SH-SY5Y (cell line): ENCODE data around the gene SOS2.

Experiments
- GATA2 ChIP-seq: IDR thresholded peaks from 2 replicates; pipeline ENCODE4 v1.6.1; 2011; ENCODE audit warnings: mild to moderate bottlenecking, low read depth, low read length
- GATA3 ChIP-seq: IDR thresholded peaks from 2 replicates; pipeline ENCODE4 v1.6.1; 2011; ENCODE audit warnings: low read depth, mild to moderate bottlenecking, low read length, moderate library complexity

SOS2 gene

DNA sequence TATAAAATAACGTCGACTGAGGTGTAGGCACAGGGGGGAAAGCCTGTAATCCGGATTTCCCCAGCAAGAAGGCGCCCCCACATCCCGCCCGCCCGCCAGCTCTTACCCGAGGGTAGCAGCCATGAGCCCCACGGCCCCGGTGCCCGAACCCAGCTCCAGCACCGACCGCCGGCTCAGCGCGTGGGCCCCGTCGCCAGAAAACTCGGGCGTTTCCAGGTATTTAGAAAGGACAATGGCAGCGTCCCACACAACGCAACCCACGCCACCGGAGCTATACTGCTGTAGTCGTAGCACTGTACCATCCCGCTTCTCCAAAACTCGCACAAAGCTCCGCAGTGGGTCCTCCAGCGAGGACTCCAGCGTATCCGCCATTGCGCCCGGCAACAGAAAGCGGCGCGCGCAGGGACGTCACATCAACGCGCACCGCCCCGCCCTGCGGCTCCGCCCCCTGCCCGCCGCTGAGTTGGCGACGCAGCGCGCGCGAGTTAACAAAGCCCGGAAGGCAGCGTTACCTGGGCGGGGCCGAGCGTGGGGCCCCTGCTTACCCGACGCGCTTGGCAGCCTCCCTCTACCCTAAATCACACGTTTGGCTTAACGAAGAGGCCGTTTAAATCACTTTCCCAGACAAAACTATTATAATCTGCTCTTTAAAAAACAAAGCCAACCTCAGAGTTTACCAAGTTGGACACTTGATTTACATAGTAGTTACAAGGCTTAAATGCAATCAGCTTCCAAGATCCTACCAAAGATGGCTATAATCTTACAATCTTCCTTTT is 115.0 kb downstream of the SOS2 start, which contains the start of gene VCPKMT:
Gene VCPKMT, minus strand, starts transcription at position 392 of the 776 bp plus-strand sequence. Its CDS starts 20 bp downstream, at position 372.
- TF ChIP-seq GATA2: no peak; the same call in 1 of the 2 replicates
- TF ChIP-seq GATA3: no peak

DNA sequence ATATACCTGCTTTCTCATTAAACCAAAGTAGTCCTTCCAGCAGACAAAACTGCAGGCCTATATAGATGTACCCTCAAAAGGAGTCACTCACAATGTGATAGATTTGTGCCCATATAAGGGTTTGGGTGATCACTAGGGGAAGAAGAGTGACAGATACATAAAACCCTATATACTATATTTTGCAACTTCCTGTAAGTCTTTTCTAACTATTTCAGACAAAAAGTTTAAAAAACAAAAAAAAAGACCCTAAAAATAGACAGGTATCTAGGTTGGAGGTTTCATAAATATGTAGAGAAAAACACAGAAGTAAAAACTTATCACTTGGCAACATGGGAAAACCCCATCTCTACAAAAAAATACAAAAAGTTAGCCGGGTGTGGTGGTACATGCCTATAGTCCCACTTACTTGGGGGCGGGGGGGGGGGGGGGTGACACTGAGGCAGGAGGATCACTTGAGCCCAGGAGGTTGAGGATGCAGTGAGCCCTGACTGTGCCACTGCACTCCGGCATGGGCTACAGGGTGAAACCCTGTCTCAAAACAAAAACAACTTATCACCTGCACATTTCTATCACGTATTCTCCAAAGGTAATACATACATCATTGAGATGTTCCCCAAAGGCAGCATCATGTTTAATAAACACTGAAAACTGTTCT is 117.9 kb downstream of the SOS2 start:
- TF ChIP-seq GATA3 (no peak), GATA2 (no peak)

DNA sequence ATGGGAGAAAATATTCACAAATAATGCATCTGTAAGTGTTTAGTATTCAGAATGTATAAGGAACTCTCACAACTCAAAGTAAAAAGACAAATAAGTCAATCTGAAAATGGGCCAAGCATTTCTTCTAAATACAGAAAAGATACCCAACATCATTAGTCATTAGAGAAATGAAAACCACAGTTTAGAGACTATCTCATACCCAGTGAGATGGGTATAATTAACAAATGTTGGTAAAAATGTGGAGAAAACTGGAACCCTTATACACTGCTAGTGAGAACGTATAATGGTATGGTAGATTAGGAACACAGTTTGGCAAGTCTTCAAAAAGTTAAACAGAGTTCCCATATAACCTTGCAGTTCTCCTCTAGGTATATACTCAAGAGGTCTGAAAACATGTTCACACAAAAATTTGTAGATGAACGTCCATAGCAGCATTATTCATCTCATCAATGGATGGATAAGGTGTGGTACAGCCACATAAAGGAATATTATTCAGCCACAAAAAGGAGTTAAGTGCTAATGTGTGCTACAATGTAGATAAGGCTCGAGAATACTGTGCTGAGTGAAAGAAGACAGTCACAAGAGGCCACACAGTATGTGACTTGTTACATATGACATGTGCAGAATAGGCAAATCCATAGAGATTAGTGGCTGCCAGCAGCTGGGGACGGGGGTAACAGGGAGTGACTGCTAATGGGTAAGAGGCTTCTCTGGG is 120.9 kb downstream of the SOS2 start:
- TF ChIP-seq GATA3 (no peak), GATA2 (no peak)

DNA sequence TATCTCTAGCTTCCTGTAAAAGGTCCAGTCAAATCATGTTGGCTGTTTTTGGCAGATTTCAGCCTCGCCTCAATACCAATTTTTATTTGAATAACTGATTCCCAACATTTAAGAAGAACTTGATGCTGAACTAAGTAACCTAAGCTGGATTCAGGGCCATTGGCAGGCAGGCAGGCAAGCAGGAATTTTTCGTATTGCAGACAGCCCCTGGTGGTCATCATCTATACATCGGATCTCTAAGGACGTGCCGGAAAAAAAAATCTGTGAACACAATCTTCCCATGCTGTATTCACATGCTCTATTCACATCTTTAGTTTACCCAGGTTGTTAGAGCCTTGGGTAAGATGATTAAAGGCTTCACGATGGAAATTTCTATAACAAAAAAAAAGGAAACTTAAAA is 122.0 kb downstream of the SOS2 start:
- TF ChIP-seq GATA3: no peak
- TF ChIP-seq GATA2: no peak

DNA sequence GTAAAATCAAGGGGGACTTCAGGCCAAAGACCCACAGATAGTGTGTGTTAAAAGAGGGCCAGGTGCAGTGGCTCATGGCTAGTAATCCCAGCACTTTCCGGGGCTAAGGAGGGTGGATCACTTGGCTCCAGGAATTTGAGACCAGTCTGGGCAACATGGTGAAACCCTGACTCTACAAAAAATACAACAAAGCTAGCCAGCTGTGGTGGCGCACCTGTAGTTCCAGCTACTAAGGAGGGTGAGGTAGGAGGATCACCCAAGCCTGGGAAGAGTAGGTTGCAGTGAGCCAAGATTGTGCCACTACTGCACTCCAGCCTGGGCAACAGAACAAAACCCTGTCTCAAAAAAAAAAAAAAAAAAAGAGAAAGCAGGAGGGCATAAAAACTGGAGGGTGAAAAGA is 123.5 kb downstream of the SOS2 start:
- no peak for TF ChIP-seq GATA3
- TF ChIP-seq GATA2: no peak

DNA sequence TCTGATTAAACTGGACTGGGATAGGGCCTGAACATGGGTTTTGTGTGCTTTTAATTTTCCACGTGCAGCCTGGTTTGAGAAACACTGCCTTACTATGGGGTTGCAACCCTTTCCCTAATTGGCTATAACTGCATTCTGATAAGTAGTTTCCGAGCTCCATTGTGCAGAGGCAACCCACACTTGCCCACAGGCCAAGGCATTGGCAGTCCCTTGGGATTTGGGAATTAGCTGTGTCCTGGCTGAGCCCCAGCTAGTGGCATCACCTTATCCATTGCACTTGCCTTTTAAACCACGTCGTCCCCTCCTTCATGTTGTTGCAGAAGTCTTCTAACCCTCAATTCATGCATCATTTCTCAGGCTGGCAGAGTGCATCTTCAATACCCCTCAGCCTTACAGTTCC is 125.2 kb downstream of the SOS2 start:
- TF ChIP-seq GATA2 (no peak), GATA3 (no peak)

DNA sequence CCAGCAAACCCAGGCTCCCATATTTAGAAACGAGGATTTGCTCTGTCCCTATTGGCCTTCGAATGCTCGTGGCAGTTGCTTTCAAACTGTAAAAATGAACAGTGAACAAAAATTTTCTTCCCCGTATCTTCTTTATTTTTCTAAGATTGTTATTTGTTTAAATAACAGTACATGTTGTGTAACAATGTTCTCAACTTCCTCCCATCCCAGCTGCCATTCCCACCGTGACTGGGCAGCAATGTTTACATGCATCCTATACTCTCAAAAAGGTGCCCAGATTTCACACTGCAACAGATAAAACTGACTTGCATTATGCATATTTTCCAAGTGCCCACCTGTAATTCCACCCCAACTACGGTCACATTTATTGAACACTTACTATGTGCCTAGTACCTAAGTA is 127.8 kb downstream of the SOS2 start:
- TF ChIP-seq GATA2 (no peak), GATA3 (no peak)

DNA sequence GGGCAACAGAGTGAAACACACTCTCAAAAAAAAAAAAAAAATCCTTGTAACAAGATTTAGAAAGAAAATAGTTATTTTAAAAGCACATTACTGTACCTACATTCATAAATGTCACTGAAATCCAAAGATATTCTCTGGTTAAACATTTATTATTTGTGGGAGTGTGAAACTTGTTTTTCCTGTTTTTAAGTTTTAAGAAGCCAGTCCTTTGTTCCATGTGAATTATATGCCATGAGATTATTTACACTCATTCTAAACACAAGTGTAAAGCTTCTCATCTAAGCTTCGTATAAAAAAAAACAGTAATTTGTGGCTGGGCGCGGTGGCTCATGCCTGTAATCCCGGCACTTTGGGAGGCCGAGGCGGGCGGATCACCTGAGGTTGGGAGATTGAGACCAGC is 130.0 kb downstream of the SOS2 start:
- TF ChIP-seq GATA2 (no peak), GATA3 (no peak)

DNA sequence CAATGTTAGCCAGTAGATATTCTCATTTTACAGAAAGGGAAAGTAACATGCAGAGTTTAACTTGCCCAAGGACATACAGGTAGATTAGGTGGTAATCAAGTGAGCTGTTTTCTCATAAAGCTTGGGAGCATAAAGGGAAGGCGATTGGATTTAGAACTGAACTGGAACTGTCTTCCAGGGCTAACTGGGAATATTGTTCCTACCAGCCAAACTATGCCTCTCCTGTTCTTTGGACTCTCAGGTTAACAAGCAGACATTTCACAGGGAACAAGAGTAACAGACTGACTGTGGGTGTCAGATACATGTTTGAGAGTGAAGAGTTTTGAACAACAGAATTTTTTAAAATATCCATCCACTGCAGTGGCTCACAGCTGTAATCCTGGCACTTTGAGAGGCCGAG is 130.6 kb downstream of the SOS2 start:
- TF ChIP-seq GATA2 (no peak), GATA3 (no peak)

DNA sequence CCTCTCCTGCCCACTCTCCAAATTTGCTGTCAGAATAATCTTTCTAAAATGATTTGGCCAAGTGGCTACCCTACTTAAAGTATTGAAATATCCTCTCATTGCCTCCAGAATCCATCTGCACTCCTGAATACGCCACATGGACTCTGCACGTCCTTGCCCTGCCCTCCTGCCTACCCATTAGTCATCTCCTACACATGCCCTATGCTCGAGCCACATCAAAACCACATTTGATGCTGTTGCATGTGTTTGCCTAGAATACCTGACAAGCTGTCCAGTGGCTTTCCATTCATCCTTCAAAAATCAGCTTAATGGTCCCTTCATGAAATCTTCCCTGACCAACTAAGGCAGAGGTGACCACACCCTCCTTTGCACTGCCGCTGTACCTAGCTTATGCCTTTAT is 132.0 kb downstream of the SOS2 start:
- TF ChIP-seq GATA3 (no peak), GATA2 (no peak)

DNA sequence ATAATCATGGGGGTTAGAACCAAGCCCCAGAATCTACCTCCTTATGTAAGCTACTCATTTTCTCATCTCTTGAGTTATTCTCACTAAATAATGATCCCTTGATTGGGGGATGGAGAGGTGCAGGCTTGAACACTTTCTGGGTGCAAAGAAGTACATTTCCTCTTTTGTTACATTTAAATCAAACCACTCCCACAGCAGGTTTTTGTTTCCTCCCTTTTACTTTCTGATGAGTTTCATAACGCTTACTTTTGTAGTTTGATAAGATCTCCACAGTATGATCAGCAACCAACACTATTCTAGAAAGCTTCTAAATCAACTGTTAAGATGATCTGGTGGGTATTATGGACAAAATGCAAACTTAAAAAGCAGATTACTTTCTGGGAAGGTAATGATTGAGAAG is 135.5 kb downstream of the SOS2 start:
- TF ChIP-seq GATA3: 0 out of 2 replicates have a peak, but pooled peaks have one; percentile 24
- TF ChIP-seq GATA2: no peak

DNA sequence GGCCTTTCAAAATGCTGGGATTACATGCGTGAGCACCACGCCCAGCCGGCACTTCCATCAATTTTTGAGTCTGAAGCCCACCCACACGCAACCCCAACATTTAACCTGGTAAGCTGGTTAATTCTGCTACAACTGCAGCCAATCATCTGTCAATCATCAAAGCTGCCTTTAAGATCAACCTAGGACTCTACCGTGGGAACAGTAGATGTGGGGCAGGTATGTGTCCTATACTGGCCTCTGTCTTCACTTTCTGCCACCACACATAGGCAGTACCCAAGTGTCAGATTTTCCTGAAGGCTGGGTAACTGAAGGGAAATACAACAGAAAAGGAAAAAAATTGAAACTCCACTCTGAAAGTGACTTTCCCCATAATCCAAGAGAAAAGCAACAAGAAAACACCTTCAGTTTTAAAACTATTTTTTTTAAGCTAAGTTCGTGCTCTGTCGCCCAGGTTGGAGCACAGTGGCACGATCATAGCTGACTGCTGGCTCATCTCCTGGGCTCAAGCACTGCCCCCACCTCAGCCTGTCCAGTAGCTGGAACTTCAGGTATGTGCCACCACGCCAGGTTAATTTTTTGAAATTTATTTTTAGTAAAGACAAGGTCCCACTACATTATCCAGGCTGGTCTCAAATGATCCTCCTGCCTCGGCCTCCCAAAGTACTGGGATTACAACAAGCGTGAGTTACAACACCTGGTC is 137.2 kb downstream of the SOS2 start:
- TF ChIP-seq GATA3: no peak
- TF ChIP-seq GATA2: no peak

DNA sequence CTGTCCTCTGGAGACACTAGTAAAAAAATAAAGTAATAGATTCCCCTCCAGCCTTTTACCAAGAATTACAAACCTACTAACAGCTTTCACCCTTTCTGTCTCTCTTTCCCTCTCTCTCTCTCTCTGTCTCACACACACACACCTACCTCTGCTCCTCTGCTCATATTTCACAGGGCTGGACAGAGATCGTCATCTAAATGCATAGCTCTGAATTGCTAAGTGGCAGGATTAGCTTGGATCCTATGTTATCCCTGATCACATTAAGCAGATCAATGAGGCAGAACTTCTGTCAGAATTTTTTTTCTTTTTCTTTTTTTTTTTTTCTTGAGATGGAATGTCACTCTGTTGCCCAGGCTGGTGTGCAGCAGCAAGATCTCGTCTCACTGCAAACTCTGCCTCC is 137.9 kb downstream of the SOS2 start:
- TF ChIP-seq GATA2 (no peak), GATA3 (no peak)

DNA sequence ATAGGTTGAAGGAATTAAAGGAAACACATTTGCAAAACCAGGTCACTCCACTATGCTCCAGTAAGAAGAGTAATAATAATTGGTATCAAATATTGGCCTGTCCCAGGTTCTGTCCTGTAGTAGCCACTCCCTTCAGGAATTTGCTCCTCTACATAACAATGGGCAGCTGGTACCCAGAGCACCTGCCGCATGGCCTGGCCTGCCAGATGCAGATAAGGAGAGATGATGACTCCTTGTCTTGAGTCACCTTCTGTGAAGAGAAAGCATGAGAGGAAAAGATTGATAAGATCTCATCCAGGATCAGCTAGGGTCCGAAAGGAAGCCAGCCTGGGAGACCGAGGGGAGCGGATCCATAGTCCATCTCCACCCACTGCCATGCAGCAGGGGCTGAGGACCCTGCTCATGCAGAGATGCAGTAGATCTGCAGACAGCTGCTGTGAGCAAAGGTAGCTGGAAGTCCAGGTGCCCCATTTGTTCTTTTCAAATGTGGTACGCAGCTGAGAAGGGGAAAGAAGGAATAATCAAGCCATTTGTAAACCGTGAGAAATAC is 139.3 kb downstream of the SOS2 start:
- TF ChIP-seq GATA2: no peak
- TF ChIP-seq GATA3: no peak

DNA sequence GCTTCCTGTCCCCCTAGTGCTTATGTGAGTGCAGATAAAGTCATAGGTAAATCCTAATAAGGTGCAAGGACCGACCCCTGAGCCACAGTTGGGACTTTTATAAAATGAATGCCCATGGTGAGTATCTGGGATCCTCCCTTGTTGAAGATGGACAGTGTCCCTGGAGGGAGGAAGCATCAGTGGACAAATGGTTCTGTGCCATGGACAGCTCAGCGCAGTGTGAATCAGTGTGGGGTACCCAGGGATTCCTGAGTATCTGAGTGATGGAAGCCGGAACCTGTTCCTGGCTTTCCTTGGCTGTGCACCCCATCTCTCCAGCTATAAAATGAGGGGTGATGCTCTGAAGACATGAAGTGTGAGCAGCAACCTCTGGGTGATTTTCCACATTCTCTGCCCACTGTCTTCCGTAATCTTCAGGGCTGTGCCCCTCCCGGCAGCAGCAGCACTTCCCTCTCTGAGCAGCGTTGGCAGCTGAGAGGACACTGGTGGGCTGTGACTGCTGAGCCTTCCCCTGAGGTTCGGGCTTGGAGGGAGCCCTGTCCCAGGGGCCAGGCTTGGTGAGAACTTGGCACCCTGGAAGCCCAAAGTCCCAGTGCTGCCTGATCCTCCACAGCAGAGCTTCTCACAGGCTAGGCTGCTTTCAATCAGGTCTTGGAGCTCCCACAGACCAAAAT is 140.0 kb downstream of the SOS2 start:
- TF ChIP-seq GATA3 (no peak), GATA2 (no peak)
